ENCODE data around the gene PLXNB3. TPM values are rescaled to one million over a fixed set of nuclear protein-coding genes. Genes with fewer than 3 reads are reported as not detected.
A peak's percentile ranks its signal among the peaks of the same experiment; 100 is the strongest.
"Not testable (repeated sequence)": the region's sequence is repeated elsewhere in the genome, so short reads cannot be mapped to it uniquely, and the experiment has no call there.

Gene PLXNB3
- total RNA-seq, 1 experiment from 2014 or later: 41.4 TPM

- Histone ChIP-seq H3K27ac (peak overlapping the region; percentile 91), H2AFZ (no peak overlapping the region), H3K79me2 (ENCODE audit: low read depth) (peaks cover 70% of the 10 kb centered on the region), H3K4me2 (peak overlapping the region; percentile 91), H3K4me1 (replicated peaks; ENCODE audit: insufficient read depth) (peaks cover 50% of the 10 kb centered on the region), H3K27me3 (ENCODE audit: insufficient read depth, low read depth) (no peaks in the 10 kb centered on the region), H3K4me3 (peak overlapping the region; percentile 76), H4K20me1 (ENCODE audit: insufficient read depth) (no peaks in the 10 kb centered on the region; the same call in none of the 2 replicates), H3K36me3 (ENCODE audit: low read depth) (peaks cover 14% of the 10 kb centered on the region), H3F3A (ENCODE audit: insufficient read depth, low read depth) (peaks cover 53% of the 10 kb centered on the region), H3K9me2 (ENCODE audit: insufficient read depth) (no peaks in the 10 kb centered on the region), H3K9me3 (ENCODE audit: insufficient read depth, low read depth) (no peaks in the 10 kb centered on the region)
- intact Hi-C loops (cut with micrococcal nuclease; ENCODE audit: unreplicated experiment): loop anchor here (2.0 kb wide), 1 partner anchor 67 kb away; the partner anchor contains the start of genes IDH3G and SSR4
- DNase-seq: peak; percentile 58 to 76
- ChIA-PET POLR2A (ENCODE audit: unreplicated experiment) (interaction anchor here (0.7 kb wide), 1 partner anchor 40 kb away, joined by 3 read pairs; no protein-coding TSS in a partner anchor), CTCF (no interaction called here)
- TF ChIP-seq CTCF (conservative IDR thresholded peaks at IDR 0.05) (no peak), EZH2 (IDR thresholded peaks at IDR 0.05; ENCODE audit: low read depth) (no peak)
- BruUV-seq (replicated peaks): no TSS peak
These were observed 36.7 kb upstream of the PLXNB3 start for GRCh38 chrX:153727123-153727931.

GRCh38 chrX:153728095-153728494 lies 36.0 kb upstream of the PLXNB3 start:
- H3F3A ChIP-seq (ENCODE audit: insufficient read depth, low read depth): peaks cover 50% of the 10 kb centered on the region
- no peaks in the 10 kb centered on the region for H4K20me1 ChIP-seq (ENCODE audit: insufficient read depth)
- no peaks in the 10 kb centered on the region for H3K9me2 ChIP-seq (ENCODE audit: insufficient read depth)
- H3K27me3 ChIP-seq (ENCODE audit: insufficient read depth, low read depth): no peaks in the 10 kb centered on the region
- peak overlapping the region; percentile 76; the same call in 1 of the 2 replicates for H3K4me3 ChIP-seq
- DNase-seq: no peak
- H2AFZ ChIP-seq: no peak overlapping the region
- CTCF ChIA-PET: no interaction called here
- POLR2A ChIA-PET (ENCODE audit: unreplicated experiment): no interaction called here
- TF ChIP-seq EZH2 (IDR thresholded peaks at IDR 0.05; ENCODE audit: low read depth) (no peak), CTCF (conservative IDR thresholded peaks at IDR 0.05) (no peak)
- intact Hi-C loops (cut with micrococcal nuclease; ENCODE audit: unreplicated experiment): no loop called here
- peak overlapping the region; percentile 91 for H3K27ac ChIP-seq
- peak overlapping the region; percentile 91 for H3K4me2 ChIP-seq
- H3K9me3 ChIP-seq (ENCODE audit: insufficient read depth, low read depth): no peaks in the 10 kb centered on the region
- H3K36me3 ChIP-seq (ENCODE audit: low read depth): peaks cover 13% of the 10 kb centered on the region; the same call in 1 of the 2 replicates
- BruUV-seq (replicated peaks): no TSS peak
- peaks cover 57% of the 10 kb centered on the region for H3K4me1 ChIP-seq (replicated peaks; ENCODE audit: insufficient read depth)
- H3K79me2 ChIP-seq (ENCODE audit: low read depth): peaks cover 62% of the 10 kb centered on the region

- no peaks in the 10 kb centered on the region for H4K20me1 ChIP-seq (ENCODE audit: insufficient read depth)
- H3K27me3 ChIP-seq (ENCODE audit: insufficient read depth, low read depth): no peaks in the 10 kb centered on the region
- no peak overlapping the region for H3K27ac ChIP-seq
- peaks cover 13% of the 10 kb centered on the region; the same call in 1 of the 2 replicates for H3K36me3 ChIP-seq (ENCODE audit: low read depth)
- peaks cover 47% of the 10 kb centered on the region for H3F3A ChIP-seq (ENCODE audit: insufficient read depth, low read depth)
- ChIA-PET CTCF (interaction anchor here (0.7 kb wide), 1 partner anchor 778 kb away, joined by 3 read pairs; no protein-coding TSS in a partner anchor), POLR2A (ENCODE audit: unreplicated experiment) (no interaction called here)
- intact Hi-C loops (cut with micrococcal nuclease; ENCODE audit: unreplicated experiment): no loop called here
- H3K4me3 ChIP-seq: no peak overlapping the region
- no TSS peak for BruUV-seq (replicated peaks)
- H3K4me1 ChIP-seq (replicated peaks; ENCODE audit: insufficient read depth): peaks cover 59% of the 10 kb centered on the region
- no peak for DNase-seq
- peaks cover 56% of the 10 kb centered on the region for H3K79me2 ChIP-seq (ENCODE audit: low read depth)
- no peaks in the 10 kb centered on the region for H3K9me2 ChIP-seq (ENCODE audit: insufficient read depth)
- TF ChIP-seq CTCF (conservative IDR thresholded peaks at IDR 0.05) (no peak), EZH2 (IDR thresholded peaks at IDR 0.05; ENCODE audit: low read depth) (no peak)
- no peak overlapping the region for H3K4me2 ChIP-seq
- no peaks in the 10 kb centered on the region for H3K9me3 ChIP-seq (ENCODE audit: insufficient read depth, low read depth)
- H2AFZ ChIP-seq: no peak overlapping the region
These were observed 35.0 kb upstream of the PLXNB3 start for GRCh38 chrX:153728951-153729631.

GRCh38 chrX:153730115-153730514 lies 33.9 kb upstream of the PLXNB3 start:
- POLR2A ChIA-PET (ENCODE audit: unreplicated experiment); H3K4me2 ChIP-seq; DNase-seq; BruUV-seq (replicated peaks); H3K9me3 ChIP-seq (ENCODE audit: insufficient read depth, low read depth); H3K4me3 ChIP-seq; CTCF ChIA-PET; H3K27me3 ChIP-seq (ENCODE audit: insufficient read depth, low read depth); H2AFZ ChIP-seq; H4K20me1 ChIP-seq (ENCODE audit: insufficient read depth); H3K9me2 ChIP-seq (ENCODE audit: insufficient read depth); H3K27ac ChIP-seq; intact Hi-C loops (cut with micrococcal nuclease; ENCODE audit: unreplicated experiment): not testable (repeated sequence)
- peaks cover 52% of the 10 kb centered on the region for H3K79me2 ChIP-seq (ENCODE audit: low read depth)
- H3K36me3 ChIP-seq (ENCODE audit: low read depth): peaks cover 13% of the 10 kb centered on the region; the same call in 1 of the 2 replicates
- H3F3A ChIP-seq (ENCODE audit: insufficient read depth, low read depth): peaks cover 47% of the 10 kb centered on the region
- H3K4me1 ChIP-seq (replicated peaks; ENCODE audit: insufficient read depth): peaks cover 59% of the 10 kb centered on the region
